ENCODE measurements around the gene B3GNT4. TPM values are rescaled to one million over a fixed set of nuclear protein-coding genes. Genes with fewer than 3 reads are reported as not detected.
A peak's percentile ranks its signal among the peaks of the same experiment; 100 is the strongest.

The B3GNT4 gene
- total RNA-seq, 6 donors from 2014 or later = 0.24 to 0.44 (median 0.29) TPM; not detected in 3

GRCh38 chr12:122206111-122206881 lies 2.8 kb downstream of the B3GNT4 start:
- peaks cover 9 to 46% (median 35%) of the 10 kb centered on the region in 4 donors for H3K36me3 ChIP-seq
- ATAC-seq (ENCODE audit: low FRiP score in 2 of 2) (no peak), DNase-seq (peak in 1 of 2 donors; percentile 61)
- H3K27ac ChIP-seq = no peak overlapping the region
- WGBS, 2 donors = 80 to 83% methylated on average over 12 to 27 of the region's 27 CpGs
- no peak overlapping the region for H3K4me3 ChIP-seq
- peaks cover 18 to 35% (median 21%) of the 10 kb centered on the region in 4 donors for H3K4me1 ChIP-seq
- H3K9me3 ChIP-seq = no peaks in the 10 kb centered on the region
- no peak for TF ChIP-seq POLR2AphosphoS5 (IDR thresholded peaks at IDR 0.05)
- TF ChIP-seq CTCF (IDR thresholded peaks at IDR 0.05) = no peak
- TF ChIP-seq EP300 (IDR thresholded peaks at IDR 0.05) = no peak
- no peak for TF ChIP-seq POLR2A (IDR thresholded peaks at IDR 0.05)
- H3K27me3 ChIP-seq = peaks cover 0 to 18% (median 11%) of the 10 kb centered on the region in 4 donors

- peaks cover 9 to 52% (median 41%) of the 10 kb centered on the region in 4 donors for H3K36me3 ChIP-seq
These were observed 3.5 kb downstream of the B3GNT4 start for GRCh38 chr12:122206976-122207375.

GRCh38 chr12:122207391-122207790 lies 3.9 kb downstream of the B3GNT4 start:
- ATAC-seq (ENCODE audit: low FRiP score in 2 of 2) (no peak), DNase-seq (no peak)
- Histone ChIP-seq H3K27me3 (peaks cover 0 to 18% (median 11%) of the 10 kb centered on the region in 4 donors), H3K4me3 (no peak overlapping the region), H3K4me1 (peaks cover 18 to 35% (median 21%) of the 10 kb centered on the region in 4 donors), H3K9me3 (no peaks in the 10 kb centered on the region), H3K36me3 (peaks cover 9 to 57% (median 44%) of the 10 kb centered on the region in 4 donors), H3K27ac (no peak overlapping the region)
- no peak for TF ChIP-seq POLR2A (IDR thresholded peaks at IDR 0.05)
- TF ChIP-seq CTCF (IDR thresholded peaks at IDR 0.05) = no peak
- no peak for TF ChIP-seq POLR2AphosphoS5 (IDR thresholded peaks at IDR 0.05)
- no peak for TF ChIP-seq EP300 (IDR thresholded peaks at IDR 0.05)
- WGBS, 2 donors = 84 to 85% methylated on average over 8 of the region's 8 CpGs

More at GRCh38 chr12:122206976-122207375, 3.5 kb downstream of the B3GNT4 start:
- WGBS, 2 donors = 85 to 90% methylated on average over 2 to 8 of the region's 8 CpGs
- DNase-seq (no peak), ATAC-seq (ENCODE audit: low FRiP score in 2 of 2) (no peak)
- no peak overlapping the region for H3K27ac ChIP-seq
- peaks cover 0 to 18% (median 11%) of the 10 kb centered on the region in 4 donors for H3K27me3 ChIP-seq
- peaks cover 18 to 35% (median 21%) of the 10 kb centered on the region in 4 donors for H3K4me1 ChIP-seq
- no peak for TF ChIP-seq POLR2AphosphoS5 (IDR thresholded peaks at IDR 0.05)
- TF ChIP-seq POLR2A (IDR thresholded peaks at IDR 0.05) = no peak
- TF ChIP-seq CTCF (IDR thresholded peaks at IDR 0.05) = no peak
- no peak for TF ChIP-seq EP300 (IDR thresholded peaks at IDR 0.05)
- no peak overlapping the region for H3K4me3 ChIP-seq
- H3K9me3 ChIP-seq = no peaks in the 10 kb centered on the region

GRCh38 chr12:122208073-122208820 lies 4.7 kb downstream of the B3GNT4 start:
- peaks cover 16 to 65% (median 52%) of the 10 kb centered on the region in 4 donors for H3K36me3 ChIP-seq
- H3K9me3 ChIP-seq = no peaks in the 10 kb centered on the region
- TF ChIP-seq POLR2A (IDR thresholded peaks at IDR 0.05) (no peak), EP300 (IDR thresholded peaks at IDR 0.05) (no peak), CTCF (IDR thresholded peaks at IDR 0.05) (no peak), POLR2AphosphoS5 (IDR thresholded peaks at IDR 0.05) (no peak)
- 91 to 93% methylated on average over 17 to 18 of the region's 18 CpGs for WGBS, 2 donors
- no peak overlapping the region for H3K4me3 ChIP-seq
- no peak for DNase-seq
- peaks cover 0 to 13% (median 9%) of the 10 kb centered on the region in 4 donors for H3K27me3 ChIP-seq
- peaks cover 12 to 29% (median 14%) of the 10 kb centered on the region in 4 donors for H3K4me1 ChIP-seq
- H3K27ac ChIP-seq = no peak overlapping the region
- ATAC-seq (ENCODE audit: low FRiP score in 2 of 2) = no peak
